IMR-90 (cell line): Measurements from ENCODE around the gene CST9L. TPM values are rescaled to one million over a fixed set of nuclear protein-coding genes. Genes with fewer than 3 reads are reported as not detected.

Experiments
- ATAC-seq: fragments of 200-7000 bp; cut with Tn5 transposase; 2 replicates; pipeline ENCODE4 v1.9.1; 2020; ENCODE audit warnings: low read depth, mild to moderate bottlenecking, moderate library complexity
- BruUV-seq: library from RNA; stranded (reverse); fragments of 400-500 nt; replicated peaks from 2 replicates; lab custom pipeline; 2021; lab: Mats Ljungman, UMichigan
- CTCF ChIA-PET: fragments of 300-600 bp; formaldehyde crosslinking; extraction: SDS; loops from one replicate; lab custom pipeline; 2021; ENCODE audit warnings: antibody characterized with exemption; lab: Yijun Ruan, JAX
- POLR2A ChIA-PET: fragments of 300-600 bp; sonication (Branson Sonifier 250); formaldehyde crosslinking; loops from one replicate; lab custom pipeline; 2022; ENCODE audit warnings: antibody characterized with exemption; ENCODE audit not compliant: unreplicated experiment; lab: Charles Lee
- DNase-seq: peaks from one replicate; pipeline ENCODE4 v3.0.0; 2013
- H2AFZ ChIP-seq: replicated peaks from 2 replicates; pipeline ENCODE3; 2013; ENCODE audit warnings: low read length, mild to moderate bottlenecking; ENCODE audit not compliant: poor library complexity
- H2AK5ac ChIP-seq: 2 replicates; pipeline ENCODE4 v1.6.1; 2013; ENCODE audit warnings: low read depth, low read length, inconsistent platforms
- H2AK9ac ChIP-seq: replicated peaks from 2 replicates; pipeline ENCODE3; 2013; ENCODE audit warnings: mild to moderate bottlenecking, low read depth, low read length, moderate library complexity; ENCODE audit not compliant: poor library complexity
- H2BK120ac ChIP-seq: 2 replicates; pipeline ENCODE4 v1.6.1; 2013; ENCODE audit warnings: low read depth, low read length, inconsistent platforms
- H2BK15ac ChIP-seq: 3 replicates; pipeline ENCODE4 v1.6.1; 2013; ENCODE audit warnings: low read depth, low read length, inconsistent platforms
- H2BK20ac ChIP-seq: 2 replicates; pipeline ENCODE4 v1.6.1; 2013; ENCODE audit warnings: low read depth, mild to moderate bottlenecking, inconsistent platforms, low read length, moderate library complexity
- H2BK5ac ChIP-seq: 2 replicates; pipeline ENCODE4 v1.6.1; 2013; ENCODE audit warnings: mild to moderate bottlenecking, low read depth, low read length, inconsistent platforms; ENCODE audit not compliant: poor library complexity, severe bottlenecking
- H3K14ac ChIP-seq: replicated peaks from 2 replicates; pipeline ENCODE4 v1.6.1; 2013; ENCODE audit warnings: low read depth, low read length, inconsistent platforms
- H3K18ac ChIP-seq: 2 replicates; pipeline ENCODE4 v1.6.1; 2013; ENCODE audit warnings: low read depth, low read length, control low read depth
- H3K23ac ChIP-seq: 2 replicates; pipeline ENCODE4 v1.6.1; 2013; ENCODE audit warnings: low read depth, low read length, inconsistent platforms
- H3K27ac ChIP-seq: 2 replicates; pipeline ENCODE4 v1.5.1; 2013; ENCODE audit warnings: mild to moderate bottlenecking, control low read depth, low read length; ENCODE audit not compliant: insufficient read depth
- H3K27me3 ChIP-seq: 2 replicates; pipeline ENCODE4 v1.6.1; 2013; ENCODE audit warnings: low read length; ENCODE audit not compliant: control insufficient read depth, insufficient read depth
- H3K36me3 ChIP-seq: 2 replicates; pipeline ENCODE4 v1.6.1; 2013; ENCODE audit warnings: low read length, mixed read lengths; ENCODE audit not compliant: control insufficient read depth, insufficient read depth
- H3K4ac ChIP-seq: 2 replicates; pipeline ENCODE4 v1.6.1; 2013; ENCODE audit warnings: low read depth, low read length, inconsistent platforms
- H3K4me1 ChIP-seq: 2 replicates; pipeline ENCODE4 v1.6.1; 2013; ENCODE audit warnings: low read length, mixed read lengths; ENCODE audit not compliant: control insufficient read depth, insufficient read depth
- H3K4me2 ChIP-seq: 2 replicates; pipeline ENCODE4 v1.6.1; 2013; ENCODE audit warnings: low read depth, mild to moderate bottlenecking, control low read depth, low read length, moderate library complexity
- H3K4me3 ChIP-seq: 2 replicates; pipeline ENCODE4 v1.5.1; 2013; ENCODE audit warnings: low read depth, mild to moderate bottlenecking, control low read depth, low read length, moderate library complexity; ENCODE audit not compliant: insufficient read depth
- H3K56ac ChIP-seq: 2 replicates; pipeline ENCODE4 v1.6.1; 2013; ENCODE audit warnings: low read length, inconsistent platforms; ENCODE audit not compliant: insufficient read depth; ENCODE audit errors: extremely low read depth
- H3K79me1 ChIP-seq, 2 experiments: 2 replicates each; pipeline ENCODE4 v1.6.1; 2013; ENCODE audit warnings: low read length in 2 of 2, inconsistent platforms in 1 of 2, low read depth in 1 of 2
- H3K9ac ChIP-seq: 2 replicates; pipeline ENCODE4 v1.6.1; 2013; ENCODE audit warnings: low read depth, low read length, control low read depth
- H3K9me1 ChIP-seq: 2 replicates; pipeline ENCODE4 v1.6.1; 2013; ENCODE audit warnings: low read length, inconsistent platforms; ENCODE audit not compliant: insufficient read depth
- H3K9me3 ChIP-seq: 2 replicates; pipeline ENCODE4 v1.6.1; 2013; ENCODE audit warnings: low read length; ENCODE audit not compliant: control insufficient read depth, insufficient read depth
- H4K20me1 ChIP-seq: 2 replicates; pipeline ENCODE4 v1.6.1; 2013; ENCODE audit warnings: low read length, inconsistent platforms; ENCODE audit not compliant: insufficient read depth
- H4K5ac ChIP-seq: 2 replicates; pipeline ENCODE4 v1.6.1; 2013; ENCODE audit warnings: mild to moderate bottlenecking, low read depth, low read length, control low read depth
- H4K8ac ChIP-seq, 2 experiments: 2 replicates each; pipeline ENCODE4 v1.6.1; 2013; ENCODE audit warnings: low read depth in 2 of 2, low read length in 2 of 2, control low read depth in 1 of 2, inconsistent platforms in 1 of 2
- H4K91ac ChIP-seq: 2 replicates; pipeline ENCODE4 v1.6.1; 2013; ENCODE audit warnings: low read depth, low read length, inconsistent platforms; ENCODE audit not compliant: insufficient read depth
- BHLHE40 ChIP-seq: fragments of 150-350 bp; IDR thresholded peaks from 2 replicates; pipeline ENCODE4 v1.6.1; 2016; ENCODE audit warnings: mild to moderate bottlenecking, low read depth, low read length
- CEBPB ChIP-seq: IDR thresholded peaks from 2 replicates; pipeline ENCODE4 v1.6.1; 2012; ENCODE audit warnings: low read depth, low read length, improper control_type of control experiment
- CHD1 ChIP-seq: IDR thresholded peaks from 2 replicates; pipeline ENCODE4 v1.6.1; 2012; ENCODE audit warnings: low read depth, low read length, improper control_type of control experiment
- CTCF ChIP-seq: conservative IDR thresholded peaks from 2 replicates; pipeline ENCODE4 v1.5.1; 2012; ENCODE audit warnings: mild to moderate bottlenecking, low read depth, low read length, improper control_type of control experiment
- FOS ChIP-seq: fragments of 150-350 bp; IDR thresholded peaks from 2 replicates; pipeline ENCODE4 v1.6.1; 2016; ENCODE audit warnings: low read depth, low read length
- MAFK ChIP-seq: IDR thresholded peaks from 2 replicates; pipeline ENCODE4 v1.6.1; 2012; ENCODE audit warnings: low read depth, low read length, improper control_type of control experiment
- MAZ ChIP-seq: IDR thresholded peaks from 2 replicates; pipeline ENCODE4 v1.6.1; 2012; ENCODE audit warnings: low read depth, mild to moderate bottlenecking, low read length, improper control_type of control experiment, moderate library complexity, borderline replicate concordance
- NFE2L2 ChIP-seq: fragments of 150-350 bp; IDR thresholded peaks from 2 replicates; pipeline ENCODE4 v1.6.1; 2016; ENCODE audit warnings: low read depth, mild to moderate bottlenecking, low read length
- POLR2A ChIP-seq: IDR thresholded peaks from 2 replicates; pipeline ENCODE4 v1.6.1; 2012; ENCODE audit warnings: mild to moderate bottlenecking, low read depth, low read length
- RAD21 ChIP-seq: IDR thresholded peaks from 2 replicates; pipeline ENCODE4 v1.6.1; 2012; ENCODE audit warnings: low read length, improper control_type of control experiment
- RCOR1 ChIP-seq: IDR thresholded peaks from 2 replicates; pipeline ENCODE4 v1.6.1; 2012; ENCODE audit warnings: mild to moderate bottlenecking, low read length, improper control_type of control experiment; ENCODE audit not compliant: insufficient replicate concordance
- RFX5 ChIP-seq: IDR thresholded peaks from 2 replicates; pipeline ENCODE4 v1.8.0; 2012; ENCODE audit warnings: low read depth, mild to moderate bottlenecking, low read length, moderate library complexity
- SMC3 ChIP-seq: fragments of 150-350 bp; IDR thresholded peaks from 2 replicates; pipeline ENCODE4 v1.6.1; 2016; ENCODE audit warnings: low read depth, mild to moderate bottlenecking, antibody characterized with exemption, low read length, moderate library complexity
- USF2 ChIP-seq: fragments of 150-350 bp; IDR thresholded peaks from 2 replicates; pipeline ENCODE4 v1.6.1; 2017; ENCODE audit warnings: mild to moderate bottlenecking, antibody characterized with exemption, low read length, low read depth
- WGBS, 2 experiments: methylation state at CpG; one replicate each; pipeline versions ENCODE4 v1.1.5 to v1.1.7; 2013; ENCODE audit warnings: missing lambda C conversion rate in 2 of 2; ENCODE audit not compliant: insufficient read length in 1 of 2; ENCODE audit errors: extremely low coverage in 2 of 2; 5-methylcytosine and 5-hydroxymethylcytosine counted together
- dilution Hi-C: fragments of 300-500 bp; cut with HindIII; formaldehyde crosslinking; loops from one replicate; pipeline ENCODE4 v1.14.3; 2018; ENCODE audit warnings: low sequenced_read_pairs; ENCODE audit not compliant: unreplicated experiment
- in situ Hi-C: fragments of 300-500 bp; cut with MboI; formaldehyde crosslinking; loops from 3 replicates; pipeline ENCODE4 v1.14.3; 2019; ENCODE audit warnings: low sequenced_read_pairs, inconsistent platforms, mixed read lengths
- intact Hi-C: fragments of 100-400 bp; cut with micrococcal nuclease; formaldehyde crosslinking; loops from 2 replicates; pipeline ENCODE4 v1.10.0; 2022
- polyA plus RNA-seq, 3 experiments: library from polyadenylated mRNA; depleted of rRNA; stranded (reverse); fragments of >200 nt; gene quantifications; 2 replicates each; pipeline ENCODE4 v1.2.3, GENCODE V29; 2012; ENCODE audit warnings: low replicate concordance in 1 of 3
- total RNA-seq: library from RNA; depleted of rRNA; stranded (reverse); fragments of >200 nt; gene quantifications from 2 replicates; pipeline ENCODE4 v1.2.3, GENCODE V29; 2012
- TF ChIP-seq, protein P1 (sequence below): fragments of 150-350 bp; IDR thresholded peaks from 2 replicates; pipeline ENCODE4 v1.6.1; 2016; ENCODE audit warnings: low read depth, mild to moderate bottlenecking, low read length, moderate library complexity, borderline replicate concordance

Gene CST9L
- total and polyA plus RNA-seq, 2 of the 4 experiments (the other 2 are of a cell fraction): not detected

DNA sequence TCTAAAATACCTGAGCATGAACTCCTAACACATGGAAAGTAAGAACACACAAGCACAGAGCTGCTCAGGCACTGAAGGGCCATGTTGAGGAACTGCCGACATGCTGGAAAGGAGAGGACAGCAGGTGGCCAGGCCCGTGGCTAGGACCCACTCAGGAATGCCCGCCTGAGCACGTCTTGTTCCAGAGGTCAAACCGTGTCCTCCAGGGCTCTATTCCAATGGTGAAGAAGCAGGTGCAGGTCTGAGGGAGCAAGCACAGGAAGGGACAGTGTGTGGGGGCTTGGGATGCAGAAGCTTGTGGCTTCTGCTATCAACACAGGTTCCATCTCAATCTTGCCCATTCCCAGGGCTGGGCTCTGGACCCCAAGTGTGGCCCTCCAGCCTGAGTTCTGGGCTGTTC, 20.7 kb downstream of the CST9L start:
- Histone ChIP-seq H4K5ac (no peak overlapping the region), H4K91ac (no peak overlapping the region), H2BK120ac (no peak overlapping the region), H2BK15ac (no peak overlapping the region), H3K18ac (no peak overlapping the region), H3K9ac (no peak overlapping the region), H3K4ac (no peak overlapping the region), H3K4me3 (no peak overlapping the region), H2AFZ (no peak overlapping the region), H2BK5ac (no peak overlapping the region), H4K20me1 (no peaks in the 10 kb centered on the region), H2BK20ac (no peak overlapping the region), H3K4me2 (no peak overlapping the region), H4K8ac (no peak overlapping the region), H3K27ac (no peak overlapping the region), H3K56ac (no peak overlapping the region), H2AK9ac (no peak overlapping the region), H3K79me1 (no peaks in the 10 kb centered on the region), H3K36me3 (no peaks in the 10 kb centered on the region), H3K9me3 (no peaks in the 10 kb centered on the region), H3K23ac (no peak overlapping the region), H3K27me3 (no peaks in the 10 kb centered on the region), H3K14ac (no peak overlapping the region), H3K4me1 (no peaks in the 10 kb centered on the region), H3K9me1 (no peaks in the 10 kb centered on the region; the same call in 1 of the 2 replicates), H2AK5ac (no peak overlapping the region)
- DNase-seq: no peak
- no TSS peak for BruUV-seq
- no peak for ATAC-seq
- ChIA-PET POLR2A (no interaction called here), CTCF (no interaction called here)
- in situ Hi-C loops (no loop called here), intact Hi-C loops (no loop called here), dilution Hi-C loops (no loop called here)
- WGBS, 2 experiments: 64% methylated on average over 2 of the region's 5 CpGs; no CpG with 5 or more reads in 1 of the 2 experiments
- TF ChIP-seq MAZ (no peak), POLR2A (no peak), RAD21 (no peak), SMC3 (no peak), FOS (no peak), RCOR1 (no peak), CEBPB (no peak), CTCF (no peak), NFE2L2 (no peak), BHLHE40 (no peak), USF2 (no peak), MAFK (no peak), RFX5 (no peak), CHD1 (no peak)
- TF ChIP-seq, protein P1, sequence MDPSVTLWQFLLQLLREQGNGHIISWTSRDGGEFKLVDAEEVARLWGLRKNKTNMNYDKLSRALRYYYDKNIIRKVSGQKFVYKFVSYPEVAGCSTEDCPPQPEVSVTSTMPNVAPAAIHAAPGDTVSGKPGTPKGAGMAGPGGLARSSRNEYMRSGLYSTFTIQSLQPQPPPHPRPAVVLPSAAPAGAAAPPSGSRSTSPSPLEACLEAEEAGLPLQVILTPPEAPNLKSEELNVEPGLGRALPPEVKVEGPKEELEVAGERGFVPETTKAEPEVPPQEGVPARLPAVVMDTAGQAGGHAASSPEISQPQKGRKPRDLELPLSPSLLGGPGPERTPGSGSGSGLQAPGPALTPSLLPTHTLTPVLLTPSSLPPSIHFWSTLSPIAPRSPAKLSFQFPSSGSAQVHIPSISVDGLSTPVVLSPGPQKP: no peak
